Endometrial microvascular endothelial cells (primary cell): Measurements from ENCODE around the gene TIMM17B. TPM values are rescaled to one million over a fixed set of nuclear protein-coding genes. Genes with fewer than 3 reads are reported as not detected.

Source experiments
- in situ Hi-C: cut with HindIII; loops from 2 replicates; pipeline ENCODE4 v1.10.0; 2017; ENCODE audit warnings: low sequenced_read_pairs, low pct_unique_long_range_greater_than_20kb; ENCODE audit errors: inconsistent ontology term
- total RNA-seq: library from RNA; depleted of rRNA; stranded (reverse); fragments of >200 nt; gene quantifications from one replicate; pipeline ENCODE4 v1.2.3, GENCODE V29; 2015; ENCODE audit errors: inconsistent ontology term

TIMM17B gene
- total RNA-seq, 1 donor from 2014 or later: 58.7 TPM

DNA sequence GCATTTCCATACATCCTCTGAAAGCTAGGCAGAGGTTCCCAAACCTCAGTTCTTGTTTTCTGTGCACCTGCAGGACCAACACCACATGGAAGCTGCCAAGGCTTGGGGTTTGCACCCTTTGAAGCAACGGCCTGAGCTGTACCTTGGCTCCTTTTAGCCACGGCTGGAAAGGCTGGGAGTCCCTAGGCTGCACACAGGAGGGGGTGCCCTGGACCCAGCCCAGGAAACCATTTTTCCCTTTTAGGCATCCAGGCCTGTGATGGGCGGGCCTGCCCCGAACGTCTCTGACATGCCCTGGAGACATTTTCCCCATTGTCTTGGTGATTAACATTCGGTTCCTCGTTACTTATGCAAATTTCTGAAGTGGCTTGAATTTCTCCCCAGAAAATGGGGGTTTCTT lies 44.7 kb downstream of the TIMM17B start:
- in situ Hi-C loops: no loop called here

DNA sequence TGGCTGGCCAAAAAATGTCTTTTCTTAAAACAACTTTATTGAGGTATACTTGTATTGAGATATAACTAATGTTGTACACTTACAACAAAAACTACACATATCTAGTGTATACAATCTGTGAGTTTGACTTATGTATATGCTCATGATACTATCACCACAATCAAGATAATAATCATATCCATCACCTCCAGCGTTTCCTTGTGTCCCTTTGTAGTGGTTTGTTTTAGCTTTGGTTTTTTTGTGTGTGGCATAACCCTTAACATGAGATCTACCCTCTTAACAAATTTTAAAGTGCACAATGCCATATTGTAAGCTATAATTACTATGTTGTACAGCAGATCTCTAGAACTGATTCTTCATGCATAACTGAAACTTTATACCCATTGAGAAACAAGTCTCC lies 48.7 kb downstream of the TIMM17B start:
- in situ Hi-C loops: no loop called here

Other genes with a start within 250 kb of the TIMM17B start
- gene WAS, start 214.0 kb downstream of the TIMM17B start, total RNA-seq: not detected
- 25.3 TPM for gene SUV39H1, start 201.0 kb downstream of the TIMM17B start, total RNA-seq
- not detected for gene GLOD5, start 136.0 kb downstream of the TIMM17B start, total RNA-seq
- not detected for gene GATA1, start 111.2 kb downstream of the TIMM17B start, total RNA-seq
- 59.2 TPM for gene HDAC6, start 95.7 kb downstream of the TIMM17B start, total RNA-seq
- gene ERAS, start 71.3 kb downstream of the TIMM17B start, total RNA-seq: not detected
- not detected for gene PCSK1N, start 62.2 kb downstream of the TIMM17B start, total RNA-seq
- gene PQBP1, start 162 bp upstream of the TIMM17B start, total RNA-seq: 68.3 TPM
- 27.4 TPM for gene SLC35A2, start 13.9 kb upstream of the TIMM17B start, total RNA-seq
- gene PIM2, start 21.3 kb upstream of the TIMM17B start, total RNA-seq: 5.3 TPM
- 27.3 TPM for gene OTUD5, start 59.8 kb upstream of the TIMM17B start, total RNA-seq
- 1.4 TPM for gene KCND1, start 74.1 kb upstream of the TIMM17B start, total RNA-seq
- gene GRIPAP1, start 104.5 kb upstream of the TIMM17B start, total RNA-seq: 21.2 TPM
- gene TFE3, start 145.6 kb upstream of the TIMM17B start, total RNA-seq: 82.3 TPM
- gene CCDC120, start 161.2 kb upstream of the TIMM17B start, total RNA-seq: 1.0 TPM
- gene PRAF2, start 176.2 kb upstream of the TIMM17B start, total RNA-seq: 11.2 TPM
- gene WDR45, start 182.1 kb upstream of the TIMM17B start, total RNA-seq: 33.7 TPM
- gene GPKOW, start 226.0 kb upstream of the TIMM17B start, total RNA-seq: 29.1 TPM